Sigmoid colon (tissue), 7 donors: ENCODE data around the gene OBI1. TPM values are rescaled to one million over a fixed set of nuclear protein-coding genes. Genes with fewer than 3 reads are reported as not detected.

ENCODE experiments used
- DNase-seq: peaks from one replicate; pipeline ENCODE4 v3.0.0-alpha.2; 2019
- H3K27ac ChIP-seq, 4 donors: fragments of 200-600 bp; sonication (generic); one replicate each; pipeline ENCODE4 v1.5.1; 2016 to 2019; ENCODE audit warnings: mild to moderate bottlenecking in 1 of 4
- H3K27me3 ChIP-seq, 3 donors: fragments of 200-600 bp; sonication (generic); one replicate each; pipeline ENCODE4 v1.5.1; 2019; ENCODE audit warnings: mild to moderate bottlenecking in 1 of 3
- H3K36me3 ChIP-seq, 4 donors: fragments of 200-600 bp; sonication (generic); one replicate each; pipeline ENCODE4 v1.5.1; 2016 to 2019
- H3K4me1 ChIP-seq, 4 donors: fragments of 200-600 bp; sonication (generic); one replicate each; pipeline ENCODE4 v1.5.1; 2017 to 2019
- H3K4me3 ChIP-seq, 4 donors: fragments of 200-600 bp; sonication (generic); one replicate each; pipeline ENCODE4 v1.5.1; 2017 to 2019; ENCODE audit warnings: mild to moderate bottlenecking in 2 of 4, moderate library complexity in 1 of 4
- H3K9me3 ChIP-seq, 4 donors: fragments of 200-600 bp in 3 of 4; sonication (generic) in 3 of 4; one replicate each; pipeline versions ENCODE4 v1.5.1 to v1.6.1; 2013 to 2019
- CTCF ChIP-seq, 4 experiments: fragments of 450-650 bp in 3 of 4; fragments of 200-600 bp in 1 of 4; IDR thresholded peaks; one replicate each; pipeline ENCODE4 v1.5.1; 2016 to 2019; ENCODE audit warnings: antibody characterized with exemption in 4 of 4, mild to moderate bottlenecking in 3 of 4, moderate library complexity in 2 of 4
- EP300 ChIP-seq, 4 donors: sonication (generic); formaldehyde crosslinking; IDR thresholded peaks; one replicate each; pipeline ENCODE4 v1.6.1; 2017; ENCODE audit warnings: antibody characterized with exemption in 4 of 4
- POLR2A ChIP-seq, 2 donors: fragments of 450-650 bp; IDR thresholded peaks; one replicate each; pipeline ENCODE4 v1.6.1; 2016; ENCODE audit warnings: antibody characterized with exemption in 2 of 2, mild to moderate bottlenecking in 2 of 2, moderate library complexity in 2 of 2
- POLR2AphosphoS5 ChIP-seq, 4 donors: sonication (generic); formaldehyde crosslinking; IDR thresholded peaks; one replicate each; pipeline ENCODE4 v1.6.1; 2017; ENCODE audit warnings: antibody characterized with exemption in 4 of 4
- WGBS, 2 donors: extraction: QIAGEN DNeasy Blood & Tissue Kit; methylation state at CpG; one replicate each; pipeline ENCODE4 v1.1.7; 2013; 5-methylcytosine and 5-hydroxymethylcytosine counted together
- intact Hi-C: fragments of 100-400 bp; cut with DNase I; formaldehyde crosslinking; loops from one replicate; pipeline ENCODE4 v1.15.1; 2023
- polyA plus RNA-seq, 3 donors: library from polyadenylated mRNA; stranded (reverse); fragments of 200-250 nt; gene quantifications; one replicate each; pipeline ENCODE4 v1.2.3, GENCODE V29; 2013
- total RNA-seq, 4 donors: library from RNA; depleted of rRNA; stranded (reverse); fragments of >200 nt; gene quantifications; one replicate each; pipeline ENCODE4 v1.1.0, GENCODE V29; 2016
- donor health status: healthy with polysubstance abuse.
- donor health status: Bipolar disorder and iron deficiency.
- donor health status: healthy.

Gene OBI1
- total and polyA plus RNA-seq, 7 donors = 2.1 to 13.6 (median 9.1) TPM

- no peak for DNase-seq
- intact Hi-C loops = no loop called here
- no peaks in the 10 kb centered on the region for H3K4me1 ChIP-seq
- H3K9me3 ChIP-seq = no peaks in the 10 kb centered on the region
- H3K4me3 ChIP-seq = no peak overlapping the region
- TF ChIP-seq EP300 (IDR thresholded peaks at IDR 0.05) (no peak), POLR2A (IDR thresholded peaks at IDR 0.05) (no peak), POLR2AphosphoS5 (IDR thresholded peaks at IDR 0.05) (no peak), CTCF (IDR thresholded peaks at IDR 0.05) (no peak)
- no peak overlapping the region for H3K27ac ChIP-seq
- H3K27me3 ChIP-seq = no peaks in the 10 kb centered on the region
- WGBS, 2 donors = 46 to 67% methylated on average over 1 of the region's 1 CpG
- no peaks in the 10 kb centered on the region for H3K36me3 ChIP-seq
Observed at GRCh38 chr13:78674638-78675037, 15.7 kb upstream of the OBI1 start.

- DNase-seq = no peak
- intact Hi-C loops = no loop called here
- TF ChIP-seq EP300 (IDR thresholded peaks at IDR 0.05) = no peak
- no peak for TF ChIP-seq POLR2AphosphoS5 (IDR thresholded peaks at IDR 0.05)
- TF ChIP-seq CTCF (IDR thresholded peaks at IDR 0.05) = no peak
- TF ChIP-seq POLR2A (IDR thresholded peaks at IDR 0.05) = no peak
- Histone ChIP-seq H3K27ac (no peak overlapping the region), H3K9me3 (no peaks in the 10 kb centered on the region), H3K4me1 (peaks cover 0 to 17% (median 9%) of the 10 kb centered on the region in 4 donors), H3K4me3 (no peak overlapping the region), H3K36me3 (no peaks in the 10 kb centered on the region), H3K27me3 (no peaks in the 10 kb centered on the region)
- 61 to 85% methylated on average over 2 of the region's 2 CpGs for WGBS, 2 donors
Observed at GRCh38 chr13:78662467-78662866, 3.5 kb upstream of the OBI1 start.

GRCh38 chr13:78660495-78660857, 1.5 kb upstream of the OBI1 start:
- WGBS, 2 donors = 60 to 76% methylated on average over 4 of the region's 4 CpGs
- Histone ChIP-seq H3K27ac (no peak overlapping the region), H3K9me3 (no peaks in the 10 kb centered on the region), H3K4me3 (peak overlapping the region in 3 of 4 donors; percentile 59 to 82 (median 74)), H3K4me1 (peaks cover 0 to 20% (median 14%) of the 10 kb centered on the region in 4 donors), H3K36me3 (no peaks in the 10 kb centered on the region), H3K27me3 (no peaks in the 10 kb centered on the region)
- intact Hi-C loops = no loop called here
- TF ChIP-seq POLR2AphosphoS5 (IDR thresholded peaks at IDR 0.05) = no peak
- no peak for DNase-seq

- Histone ChIP-seq H3K27me3 (no peaks in the 10 kb centered on the region), H3K4me1 (peaks cover 0 to 20% (median 14%) of the 10 kb centered on the region in 4 donors), H3K27ac (peak overlapping the region in 2 of 4 donors; percentile 48 to 82), H3K4me3 (peak overlapping the region; percentile 59 to 95 (median 78)), H3K36me3 (no peaks in the 10 kb centered on the region), H3K9me3 (no peaks in the 10 kb centered on the region)
- intact Hi-C loops = loop anchor here (5.0 to 10.0 kb wide), 2 partner anchors 53 to 745 kb away; partner anchors contain the start of gene RBM26
- TF ChIP-seq POLR2AphosphoS5 (IDR thresholded peaks at IDR 0.05) = no peak
- no peak for TF ChIP-seq POLR2A (IDR thresholded peaks at IDR 0.05)
- no peak for TF ChIP-seq CTCF (IDR thresholded peaks at IDR 0.05)
- no peak for TF ChIP-seq EP300 (IDR thresholded peaks at IDR 0.05)
- WGBS, 2 donors = 40 to 52% methylated on average over 20 of the region's 20 CpGs
- DNase-seq = no peak
Observed at GRCh38 chr13:78659732-78660494, 958 bp upstream of the OBI1 start.

GRCh38 chr13:78659450-78659730, 435 bp upstream of the OBI1 start:
- DNase-seq = no peak
- Histone ChIP-seq H3K4me1 (peaks cover 0 to 20% (median 14%) of the 10 kb centered on the region in 4 donors), H3K9me3 (no peaks in the 10 kb centered on the region), H3K36me3 (no peaks in the 10 kb centered on the region), H3K27me3 (no peaks in the 10 kb centered on the region), H3K27ac (peak overlapping the region; percentile 48 to 84 (median 76)), H3K4me3 (peak overlapping the region; percentile 59 to 95 (median 78))
- TF ChIP-seq POLR2AphosphoS5 (IDR thresholded peaks at IDR 0.05) = no peak
- 3 to 25% methylated on average over 8 of the region's 8 CpGs for WGBS, 2 donors
- intact Hi-C loops = loop anchor here (5.0 to 10.0 kb wide), 2 partner anchors 52 to 745 kb away; partner anchors contain the start of gene RBM26
